Tibial nerve (tissue), 4 donors: ENCODE results near the gene MCF2L. TPM values are rescaled to one million over a fixed set of nuclear protein-coding genes. Genes with fewer than 3 reads are reported as not detected.

Experiments used
- DNase-seq, 2 donors: peaks; one replicate each; pipeline ENCODE4 v3.0.0-alpha.2; 2019; ENCODE audit warnings: low spot score in 2 of 2
- H3K27ac ChIP-seq, 4 donors: fragments of 200-600 bp; sonication (generic) in 3 of 4; one replicate each; pipeline ENCODE4 v1.5.1; 2017 to 2019; ENCODE audit warnings: mild to moderate bottlenecking in 1 of 4
- H3K27me3 ChIP-seq, 2 donors: fragments of 200-600 bp; sonication (generic) in 1 of 2; one replicate each; pipeline versions ENCODE4 v1.5.1 to v1.6.0; 2017 to 2019
- H3K36me3 ChIP-seq, 3 donors: fragments of 200-600 bp; sonication (generic); one replicate each; pipeline ENCODE4 v1.5.1; 2018 to 2019
- H3K4me1 ChIP-seq, 4 donors: fragments of 200-600 bp; sonication (generic) in 3 of 4; one replicate each; pipeline ENCODE4 v1.5.1; 2017 to 2019
- H3K4me3 ChIP-seq, 4 donors: fragments of 200-600 bp; sonication (generic) in 3 of 4; one replicate each; pipeline ENCODE4 v1.5.1; 2017 to 2019; ENCODE audit warnings: mild to moderate bottlenecking in 1 of 4, moderate library complexity in 1 of 4
- H3K9me3 ChIP-seq, 4 donors: fragments of 200-600 bp; sonication (generic) in 3 of 4; one replicate each; pipeline ENCODE4 v1.5.1; 2017 to 2019
- CTCF ChIP-seq, 5 experiments: fragments of 200-600 bp in 3 of 5; fragments of 450-650 bp in 2 of 5; sonication (generic) in 3 of 5; IDR thresholded peaks; one replicate each; pipeline ENCODE4 v1.5.1; 2016 to 2019; ENCODE audit warnings: antibody characterized with exemption in 5 of 5, mild to moderate bottlenecking in 3 of 5, moderate library complexity in 2 of 5
- EP300 ChIP-seq, 2 donors: sonication (generic); formaldehyde crosslinking; IDR thresholded peaks; one replicate each; pipeline ENCODE4 v1.6.1; 2017; ENCODE audit warnings: antibody characterized with exemption in 2 of 2, mild to moderate bottlenecking in 1 of 2
- POLR2A ChIP-seq, 2 donors: fragments of 450-650 bp; IDR thresholded peaks; one replicate each; pipeline ENCODE4 v1.6.1; 2017; ENCODE audit warnings: antibody characterized with exemption in 2 of 2, mild to moderate bottlenecking in 2 of 2, moderate library complexity in 2 of 2
- WGBS, 2 donors: methylation state at CpG; one replicate each; pipeline ENCODE4 v1.1.5; 2018; 5-methylcytosine and 5-hydroxymethylcytosine counted together
- total RNA-seq, 4 donors: library from RNA; depleted of rRNA; stranded (reverse); fragments of >200 nt; gene quantifications; one replicate each; pipeline ENCODE4 v1.1.0, GENCODE V29; 2016

Gene MCF2L
- total RNA-seq, 4 donors from 2014 or later, result 30.1 to 82.6 (median 45.3) TPM

- peaks cover 0 to 12% of the 10 kb centered on the region in 2 donors for H3K27me3 ChIP-seq
- no peaks in the 10 kb centered on the region for H3K4me1 ChIP-seq
- no peak overlapping the region for H3K4me3 ChIP-seq
- H3K27ac ChIP-seq, result no peak overlapping the region
- no peaks in the 10 kb centered on the region for H3K36me3 ChIP-seq
- WGBS, 2 donors, result 78 to 81% methylated on average over 17 of the region's 17 CpGs
- no peaks in the 10 kb centered on the region for H3K9me3 ChIP-seq
- TF ChIP-seq CTCF (IDR thresholded peaks at IDR 0.05) (no peak), EP300 (IDR thresholded peaks at IDR 0.05) (no peak), POLR2A (IDR thresholded peaks at IDR 0.05) (no peak)
- no peak for DNase-seq
These were observed 15.2 kb upstream of the MCF2L start for GRCh38 chr13:112953591-112954487.

DNA sequence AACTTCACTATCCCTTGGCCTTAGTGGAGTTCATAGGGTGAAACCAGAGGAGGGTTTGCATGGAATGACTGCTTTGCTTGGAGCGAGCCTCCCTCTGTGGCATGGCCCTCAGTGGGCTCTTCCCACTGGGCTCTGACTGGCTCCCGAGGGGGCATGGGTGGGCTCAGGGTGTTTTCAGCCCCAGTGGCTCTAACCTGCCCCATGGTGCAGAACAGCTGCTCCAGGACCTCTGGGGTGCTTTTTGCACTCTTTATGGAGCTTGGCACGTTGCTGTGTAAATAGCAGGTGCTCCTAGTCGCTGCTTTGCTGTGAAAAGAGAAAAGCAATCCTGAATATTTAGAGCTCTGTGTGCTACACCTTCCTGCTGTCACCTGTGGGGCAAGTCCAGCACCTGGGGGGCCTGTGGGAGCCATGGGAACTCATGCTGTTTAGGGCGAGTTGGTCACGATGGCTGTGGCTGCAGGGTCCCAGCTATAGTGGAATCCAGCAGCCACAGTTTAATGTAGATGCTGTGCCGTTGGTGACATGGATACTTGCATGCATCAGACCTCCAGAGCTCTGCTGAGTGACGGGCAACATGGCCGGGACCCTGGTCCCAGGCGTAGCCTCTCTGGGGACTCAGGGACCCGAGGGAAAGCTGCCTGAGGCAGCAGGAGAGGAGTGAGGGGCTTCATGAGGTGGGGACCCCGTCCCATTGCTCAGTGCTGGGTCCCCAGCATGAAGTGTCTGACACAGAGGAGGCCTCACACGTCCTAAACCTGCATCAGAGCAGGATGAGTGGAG is 14.3 kb upstream of the MCF2L start:
- no peak overlapping the region for H3K27ac ChIP-seq
- H3K27me3 ChIP-seq, result peaks cover 0 to 7% of the 10 kb centered on the region in 2 donors
- H3K4me1 ChIP-seq, result peaks cover 0 to 6% (median 0%) of the 10 kb centered on the region in 4 donors
- no peaks in the 10 kb centered on the region for H3K36me3 ChIP-seq
- 85 to 86% methylated on average over 9 to 13 of the region's 13 CpGs for WGBS, 2 donors
- TF ChIP-seq POLR2A (IDR thresholded peaks at IDR 0.05) (no peak), CTCF (IDR thresholded peaks at IDR 0.05) (no peak), EP300 (IDR thresholded peaks at IDR 0.05) (no peak)
- no peak for DNase-seq
- no peak overlapping the region for H3K4me3 ChIP-seq
- no peaks in the 10 kb centered on the region for H3K9me3 ChIP-seq

DNA sequence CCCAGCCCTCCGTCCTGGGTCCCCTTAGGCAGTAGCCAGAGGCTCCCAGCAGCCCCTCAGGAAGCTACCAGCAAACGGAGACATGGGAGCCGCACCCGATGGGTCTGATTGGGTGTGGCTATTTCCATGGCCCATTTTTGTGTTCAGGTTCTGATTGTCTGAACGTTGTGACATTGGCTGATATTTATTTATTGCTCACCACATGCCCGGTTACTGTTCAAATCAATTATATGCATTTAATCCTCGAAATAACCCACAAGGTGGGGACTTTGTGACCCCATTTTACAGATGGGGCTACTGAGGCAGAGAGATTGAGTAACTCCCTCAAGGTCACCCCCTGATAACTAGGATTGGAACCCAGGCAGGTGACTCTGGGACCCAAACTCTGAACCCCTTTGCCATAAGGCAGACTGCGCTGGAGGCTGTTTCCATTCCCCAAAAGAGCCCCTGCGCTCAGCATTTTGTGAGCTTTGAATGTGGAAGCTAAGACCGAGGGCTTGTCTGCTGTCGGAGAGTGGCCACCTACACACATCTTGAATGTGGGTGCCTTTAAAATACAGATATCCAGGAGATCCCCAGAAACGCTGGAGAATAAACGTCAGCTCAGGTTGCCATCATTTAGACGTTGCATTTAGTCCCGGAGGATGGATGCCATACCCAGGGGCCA is 13.6 kb upstream of the MCF2L start:
- 87 to 88% methylated on average over 15 of the region's 15 CpGs for WGBS, 2 donors
- Histone ChIP-seq H3K27me3 (peaks cover 0 to 6% of the 10 kb centered on the region in 2 donors), H3K9me3 (no peaks in the 10 kb centered on the region), H3K36me3 (no peaks in the 10 kb centered on the region), H3K4me1 (peaks cover 0 to 8% (median 0%) of the 10 kb centered on the region in 4 donors), H3K27ac (no peak overlapping the region), H3K4me3 (no peak overlapping the region)
- DNase-seq, result no peak
- no peak for TF ChIP-seq CTCF (IDR thresholded peaks at IDR 0.05)
- no peak for TF ChIP-seq POLR2A (IDR thresholded peaks at IDR 0.05)
- no peak for TF ChIP-seq EP300 (IDR thresholded peaks at IDR 0.05)

DNA sequence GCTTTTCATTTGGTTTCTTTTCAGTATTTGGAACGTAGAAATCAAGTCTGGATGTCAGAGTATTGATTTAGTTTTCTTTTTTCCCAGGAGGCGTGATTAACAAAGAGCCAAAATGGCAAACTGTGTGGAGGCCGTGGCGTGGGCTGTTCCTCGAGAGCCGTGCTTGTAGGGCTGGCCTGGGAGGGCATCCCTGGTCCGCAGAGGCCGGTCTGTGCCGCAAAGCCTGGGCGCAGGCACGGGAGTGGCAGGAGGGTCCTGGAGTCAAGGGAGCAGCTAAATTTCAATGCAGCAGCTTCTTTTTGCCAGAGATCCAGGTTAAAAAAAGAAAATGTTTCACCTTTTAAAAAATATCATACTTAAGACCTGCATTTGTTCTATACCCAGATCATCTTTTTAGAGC is 13.1 kb upstream of the MCF2L start:
- TF ChIP-seq POLR2A (IDR thresholded peaks at IDR 0.05) (no peak), EP300 (IDR thresholded peaks at IDR 0.05) (no peak), CTCF (IDR thresholded peaks at IDR 0.05) (no peak)
- WGBS, 2 donors, result 85 to 88% methylated on average over 11 of the region's 11 CpGs
- Histone ChIP-seq H3K4me3 (no peak overlapping the region), H3K9me3 (no peaks in the 10 kb centered on the region), H3K27ac (no peak overlapping the region), H3K4me1 (peaks cover 0 to 8% (median 0%) of the 10 kb centered on the region in 4 donors), H3K27me3 (peaks cover 0 to 8% of the 10 kb centered on the region in 2 donors), H3K36me3 (no peaks in the 10 kb centered on the region)
- DNase-seq, result no peak
